ENCODE results near the gene COLQ.

DNA sequence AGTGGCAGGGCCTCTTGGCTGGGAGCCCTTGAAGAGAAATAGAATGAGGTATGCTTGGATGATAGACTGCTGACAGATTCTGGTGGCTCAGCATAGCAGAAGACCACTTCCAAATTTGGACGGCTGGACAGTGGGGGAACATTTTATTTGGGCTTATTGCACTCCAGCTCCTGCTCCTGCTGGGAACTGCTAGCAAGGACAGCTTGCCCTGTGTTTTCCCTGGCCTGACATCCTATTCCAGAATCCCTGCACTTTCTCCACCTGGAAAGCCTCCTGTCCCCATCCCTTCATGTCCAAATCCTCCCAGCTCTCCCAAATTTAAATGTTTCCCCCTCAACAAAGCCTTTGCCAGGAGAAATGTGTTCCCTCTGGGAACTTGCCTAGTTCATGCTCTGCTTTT is 9.8 kb upstream of the COLQ start:
- no peak for TF ChIP-seq POLR2A (IDR thresholded peaks at IDR 0.05)
- no peak for TF ChIP-seq CTCF (IDR thresholded peaks at IDR 0.05)

Measured in lower leg skin (tissue), 3 donors.